Hematopoietic multipotent progenitor cell treated with erythropoietin and hydrocortisone succinate and interleukin-3 and kit ligand, for 17 days (in vitro differentiated cells): ENCODE measurements around the gene SRSF2.
"Not testable (repeated sequence)": the region's sequence is repeated elsewhere in the genome, so short reads cannot be mapped to it uniquely, and the experiment has no call there.

ENCODE experiments used
- DNase-seq: peaks from one replicate; pipeline ENCODE4 v3.0.0-alpha.2; 2015; ENCODE audit warnings: low spot score

The SRSF2 gene

DNA sequence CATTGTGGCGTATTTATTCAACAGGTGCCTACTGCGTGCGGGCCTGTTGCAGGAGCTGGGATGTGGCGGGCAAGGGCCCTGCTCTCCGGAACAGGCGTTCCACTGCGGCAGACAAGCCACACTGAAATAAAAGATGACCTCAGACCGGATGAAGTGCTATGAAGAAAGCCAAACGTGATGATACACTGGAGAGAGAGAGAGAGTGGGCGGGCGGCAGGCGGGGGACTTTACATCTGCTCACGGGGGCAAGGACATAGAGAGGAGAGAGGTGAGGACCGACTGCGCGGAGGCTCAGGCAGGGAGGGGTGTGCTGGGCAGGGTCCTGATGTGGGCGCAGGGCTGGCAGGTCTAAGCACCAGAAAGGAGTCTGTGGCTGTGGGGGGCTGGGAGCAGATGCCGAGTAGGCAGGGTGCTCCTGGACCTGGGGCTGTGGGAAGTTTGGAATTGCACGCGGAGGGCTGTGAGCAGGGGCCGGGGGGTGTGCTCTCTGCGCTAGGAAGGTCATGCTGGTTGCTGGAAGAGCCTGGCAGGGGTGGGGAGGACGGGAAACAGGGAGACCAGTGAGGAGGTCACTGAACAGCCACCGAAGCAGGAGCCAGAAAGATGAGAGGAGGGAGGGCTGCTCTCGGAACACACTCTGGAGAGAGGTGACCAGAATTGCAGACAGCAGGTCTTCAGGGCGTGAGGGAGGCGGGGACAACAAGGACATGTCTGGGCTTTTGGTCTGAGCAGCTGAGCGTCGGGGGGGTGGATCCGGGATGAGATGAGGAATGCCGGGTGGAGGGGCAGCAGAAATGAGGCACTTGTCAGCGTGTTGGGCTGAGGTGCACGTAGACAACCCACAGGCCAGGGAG, 36.3 kb downstream of the SRSF2 start:
- DNase-seq: no peak

DNA sequence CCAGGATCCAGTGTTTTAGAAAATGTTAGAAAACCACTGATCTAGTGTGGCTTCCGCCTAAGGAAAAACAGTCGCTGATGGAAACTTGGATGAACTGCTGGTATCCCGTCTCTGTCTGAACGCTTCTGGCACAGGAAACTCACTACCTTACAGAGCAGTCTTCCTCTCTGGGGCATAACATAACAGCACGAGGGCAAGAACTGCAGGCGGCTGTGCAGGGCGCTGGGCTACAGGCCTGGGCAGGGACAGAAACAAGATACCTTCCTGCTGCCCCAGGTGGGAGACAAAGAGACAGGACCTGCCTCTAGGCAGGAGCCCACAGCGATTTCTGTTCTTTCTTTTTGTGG, 36.9 kb downstream of the SRSF2 start:
- DNase-seq: no peak

DNA sequence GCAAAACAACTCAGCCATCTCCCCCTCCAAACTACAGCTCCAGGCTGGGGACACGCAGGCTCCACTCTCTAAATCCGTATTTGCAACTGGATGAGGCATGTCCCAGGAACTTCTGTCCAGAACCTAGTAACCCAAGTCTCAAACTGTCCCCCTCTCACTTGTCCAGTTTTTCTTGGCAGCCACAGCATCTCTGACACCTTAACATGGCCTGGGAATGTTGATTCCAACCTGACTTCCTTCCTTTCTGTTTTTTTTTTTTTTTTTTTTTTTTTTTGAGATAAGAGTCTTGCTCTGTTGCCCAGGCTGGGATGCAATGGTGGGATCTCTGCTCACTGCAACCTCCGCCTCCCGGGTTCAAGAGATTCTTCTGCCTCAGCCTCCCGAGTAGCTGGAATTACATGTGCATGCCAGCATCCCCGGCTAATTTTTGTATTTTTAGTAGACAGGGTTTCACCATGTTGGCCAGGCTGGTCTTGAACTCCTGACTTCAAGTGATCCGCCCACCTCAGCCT, 38.6 kb downstream of the SRSF2 start:
- DNase-seq: not testable (repeated sequence)

DNA sequence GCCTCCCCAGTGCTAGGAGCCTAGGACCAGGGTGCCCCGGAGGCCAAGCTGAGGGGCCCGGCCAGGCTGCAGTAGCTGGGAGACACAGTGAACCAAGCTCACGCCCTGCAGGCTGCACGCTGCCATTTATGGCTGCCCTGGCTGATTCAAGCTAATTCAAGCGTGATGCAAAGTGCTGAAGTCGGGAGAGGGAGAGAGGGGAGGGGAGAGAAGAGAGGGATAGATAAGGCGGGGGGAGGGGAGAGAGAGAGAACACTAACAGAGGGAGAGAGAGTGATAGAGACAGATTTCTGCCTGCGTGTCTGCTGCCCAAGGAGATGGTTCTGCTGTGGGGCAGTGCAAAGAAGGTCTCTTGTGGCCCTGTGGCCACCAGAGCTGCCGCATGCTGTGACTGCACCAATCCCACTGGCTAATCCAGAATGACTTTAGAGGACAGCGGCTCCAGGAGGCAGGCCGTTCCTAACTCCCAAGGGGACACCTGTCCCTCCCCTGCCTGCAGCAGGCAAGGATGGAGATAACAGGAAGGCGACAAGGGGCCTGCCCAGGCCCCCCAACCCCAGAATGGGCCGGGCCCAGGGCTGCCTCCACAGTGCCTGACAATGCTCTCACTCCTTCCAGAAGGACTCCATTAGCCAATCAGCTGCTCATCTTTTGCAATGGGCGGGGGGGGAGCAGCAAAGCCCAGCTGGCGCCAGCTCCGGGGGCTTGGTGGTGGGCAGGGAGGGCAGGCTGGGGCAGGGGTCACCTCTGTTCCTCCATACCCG, 39.2 kb downstream of the SRSF2 start:
- DNase-seq: no peak

DNA sequence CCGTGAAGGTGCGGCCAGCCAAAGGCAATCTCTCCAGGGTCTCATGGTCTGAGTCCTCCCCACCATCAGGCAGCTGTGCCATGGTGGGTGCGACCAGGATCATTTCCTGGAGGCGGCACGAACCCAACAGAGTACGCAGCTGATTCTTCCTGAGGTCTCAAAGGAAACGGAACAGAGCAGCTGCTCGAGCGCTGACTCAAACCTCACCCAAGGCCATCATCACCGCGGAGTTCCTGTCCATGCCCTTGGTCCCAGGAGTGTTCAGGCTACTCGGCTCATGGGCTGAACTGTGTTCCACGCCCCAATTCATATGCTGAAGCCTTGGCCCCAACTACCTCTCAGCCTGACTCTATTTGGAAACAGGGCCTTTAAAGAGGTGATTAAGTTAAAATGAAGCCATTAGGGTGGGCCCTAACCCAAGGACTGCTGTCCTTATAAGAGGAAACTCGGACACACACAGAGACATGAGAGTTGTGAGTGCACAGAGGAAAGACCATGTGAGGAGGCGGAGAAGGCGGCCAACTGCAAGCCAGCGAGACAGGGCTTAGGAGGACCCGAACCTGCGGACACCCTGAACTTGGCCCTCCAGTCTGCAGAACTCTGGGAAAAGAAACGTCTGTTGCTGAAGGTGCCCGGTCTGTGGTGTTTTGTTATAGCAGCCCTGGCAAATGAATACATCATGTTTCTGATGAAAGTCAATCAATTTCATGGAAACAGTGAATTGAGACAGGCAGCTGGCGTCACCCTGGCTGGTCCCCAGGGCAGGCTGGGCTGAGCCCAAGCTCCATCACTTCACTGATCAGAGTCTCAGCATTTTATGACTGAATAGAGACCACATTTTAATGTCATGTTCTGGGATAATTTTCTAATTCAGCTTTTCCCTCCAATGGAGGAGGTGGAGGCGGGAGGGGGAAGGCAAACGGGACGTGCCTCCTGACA, 40.1 kb downstream of the SRSF2 start:
- DNase-seq: no peak

DNA sequence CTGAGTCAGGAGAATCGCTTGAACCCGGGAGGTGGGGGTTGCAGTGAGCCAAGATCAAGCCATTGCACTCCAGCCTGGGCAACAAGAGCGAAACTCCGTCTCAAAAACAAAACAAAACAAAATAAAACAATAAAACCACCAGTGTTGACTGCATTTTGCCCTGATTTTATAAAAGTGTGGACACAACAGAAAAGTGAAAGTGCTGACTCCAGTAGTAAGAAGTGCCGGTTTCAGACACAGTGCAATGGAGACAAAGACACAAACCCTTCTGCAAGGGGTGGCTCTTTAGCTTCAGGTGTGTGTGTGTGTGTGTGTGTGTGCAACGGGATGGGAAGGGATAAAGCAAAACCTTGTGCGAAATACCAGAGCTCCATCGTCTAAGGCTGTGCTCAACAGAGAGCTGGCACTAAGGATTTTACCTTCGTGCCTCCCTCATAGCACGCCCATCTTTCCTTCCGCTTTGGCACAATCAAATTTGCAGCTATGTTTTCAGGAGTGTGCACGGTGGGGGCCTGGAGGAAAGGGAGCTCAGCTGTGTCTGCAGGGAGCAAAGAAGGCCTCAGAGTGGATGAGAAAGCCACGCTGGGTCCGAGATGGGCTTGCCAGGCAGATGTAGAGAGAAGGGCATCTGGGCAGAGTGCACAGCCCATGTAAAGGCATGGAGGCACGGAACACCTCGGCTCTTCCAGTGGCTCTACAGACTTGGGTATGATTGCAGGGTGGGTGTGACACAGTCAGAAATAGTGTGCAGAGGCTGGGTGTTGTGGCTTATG, 41.9 kb downstream of the SRSF2 start:
- no peak for DNase-seq

DNA sequence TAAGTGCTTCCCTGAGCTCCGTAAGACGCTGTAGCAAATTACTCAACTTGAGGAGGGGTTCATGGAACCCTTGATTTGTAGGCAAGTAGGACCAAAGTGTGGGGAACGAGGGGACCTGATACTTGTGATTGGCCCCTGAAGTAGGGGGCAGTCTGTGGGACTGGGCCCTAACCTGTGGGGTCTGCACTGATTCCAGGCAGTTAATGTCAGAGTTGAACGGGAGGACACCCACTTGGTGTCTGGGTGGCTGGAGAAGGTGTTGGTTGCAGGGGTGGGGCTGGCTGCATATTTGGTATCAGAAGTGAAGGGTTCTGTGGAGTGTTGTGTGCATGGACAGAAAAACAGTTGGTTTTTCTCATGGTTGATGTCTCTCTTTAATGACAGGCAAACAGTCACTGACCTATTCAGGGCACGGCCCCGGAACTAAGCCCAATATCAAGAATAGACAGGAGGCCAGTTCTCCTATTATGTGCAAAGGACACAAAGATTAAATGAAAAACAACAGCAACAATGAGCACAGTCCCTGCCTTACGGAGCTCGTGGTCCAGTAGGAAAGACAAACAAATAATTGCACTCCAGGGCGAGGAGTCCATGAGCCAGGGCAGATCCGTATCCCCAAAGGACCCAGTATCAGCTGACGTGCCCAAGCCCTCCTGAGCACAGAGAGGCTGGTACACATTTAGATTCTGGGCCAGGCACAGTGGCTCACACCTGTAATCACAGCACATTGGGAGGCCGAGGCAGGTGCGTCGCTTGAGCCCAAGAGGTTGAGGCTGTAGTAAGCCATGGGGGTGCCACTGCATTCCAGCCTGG, 45.5 kb downstream of the SRSF2 start:
- DNase-seq: no peak

DNA sequence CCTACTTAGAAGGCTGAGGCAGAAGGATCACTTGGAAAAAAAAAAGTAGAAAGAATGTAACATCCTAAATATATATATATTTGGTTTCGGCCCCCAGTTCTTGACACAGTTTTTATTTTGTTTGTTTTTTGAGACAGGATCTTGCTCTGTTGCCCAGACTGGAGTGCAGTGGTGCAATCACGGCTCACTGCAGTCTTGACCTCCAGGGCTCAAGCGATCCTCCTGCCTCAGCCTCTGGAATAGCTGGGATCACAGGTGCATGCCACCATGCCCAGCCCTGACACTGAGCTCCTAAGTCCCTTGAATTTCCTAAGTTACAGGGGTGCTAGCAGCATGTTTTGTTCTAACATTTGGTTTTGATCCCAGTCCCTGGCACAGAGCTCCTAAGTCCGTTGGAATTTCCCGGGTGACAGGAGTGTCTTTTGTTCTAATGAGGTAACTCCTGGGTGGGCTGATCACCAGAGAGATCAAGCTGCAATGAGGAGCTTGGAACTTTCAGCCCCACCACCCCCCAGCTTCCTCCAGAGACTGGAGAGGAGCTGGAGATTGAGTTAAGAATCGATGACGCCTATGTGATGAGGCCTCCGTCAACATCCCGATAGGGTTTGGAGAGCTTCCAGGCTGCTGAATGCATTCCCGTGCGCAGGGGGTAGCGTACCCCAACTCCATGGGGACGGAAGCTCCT, 46.4 kb downstream of the SRSF2 start:
- no peak for DNase-seq

DNA sequence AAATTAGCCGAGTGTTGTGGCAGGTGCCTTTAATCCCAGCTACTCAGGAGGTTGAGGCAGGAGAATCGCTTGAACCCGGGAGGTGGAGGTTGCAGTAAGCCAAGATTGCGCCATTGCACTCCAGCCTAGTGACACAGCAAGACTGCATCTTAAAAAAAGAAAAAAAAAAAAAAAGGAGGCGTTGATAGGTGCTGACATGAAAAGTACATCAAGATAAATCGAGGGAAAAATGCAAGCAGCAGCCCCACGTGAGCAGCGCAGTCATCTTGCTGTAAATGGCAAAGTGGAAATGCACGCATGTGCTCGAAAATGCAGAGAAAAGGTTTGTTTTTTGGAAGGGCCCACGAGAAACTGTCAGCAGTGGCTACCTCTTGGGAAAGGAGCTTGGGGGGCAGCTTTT, 47.3 kb downstream of the SRSF2 start:
- DNase-seq: no peak

DNA sequence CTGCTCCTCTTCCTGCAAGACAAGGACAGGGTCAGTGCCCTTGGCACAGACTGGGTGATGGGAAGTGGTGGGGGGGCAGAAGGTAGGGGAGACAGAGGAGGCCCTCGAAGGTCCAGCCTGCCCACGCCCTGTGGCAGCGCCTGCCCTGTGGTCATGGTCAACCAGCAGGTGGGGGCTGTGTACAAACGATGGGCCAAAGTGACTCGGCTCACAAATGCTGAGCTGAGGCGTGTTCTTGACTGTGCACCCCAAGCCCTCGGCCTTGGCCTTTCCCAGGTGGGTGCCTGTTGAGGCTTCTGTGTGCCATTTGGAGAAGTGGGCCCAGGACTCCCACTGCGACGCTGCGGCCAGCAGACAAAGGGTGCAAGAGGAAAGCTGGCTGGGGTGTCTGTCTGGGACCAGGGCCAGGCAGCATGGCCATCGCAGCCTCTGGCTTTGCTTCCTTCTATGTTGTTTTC, 48.9 kb downstream of the SRSF2 start:
- no peak for DNase-seq

DNA sequence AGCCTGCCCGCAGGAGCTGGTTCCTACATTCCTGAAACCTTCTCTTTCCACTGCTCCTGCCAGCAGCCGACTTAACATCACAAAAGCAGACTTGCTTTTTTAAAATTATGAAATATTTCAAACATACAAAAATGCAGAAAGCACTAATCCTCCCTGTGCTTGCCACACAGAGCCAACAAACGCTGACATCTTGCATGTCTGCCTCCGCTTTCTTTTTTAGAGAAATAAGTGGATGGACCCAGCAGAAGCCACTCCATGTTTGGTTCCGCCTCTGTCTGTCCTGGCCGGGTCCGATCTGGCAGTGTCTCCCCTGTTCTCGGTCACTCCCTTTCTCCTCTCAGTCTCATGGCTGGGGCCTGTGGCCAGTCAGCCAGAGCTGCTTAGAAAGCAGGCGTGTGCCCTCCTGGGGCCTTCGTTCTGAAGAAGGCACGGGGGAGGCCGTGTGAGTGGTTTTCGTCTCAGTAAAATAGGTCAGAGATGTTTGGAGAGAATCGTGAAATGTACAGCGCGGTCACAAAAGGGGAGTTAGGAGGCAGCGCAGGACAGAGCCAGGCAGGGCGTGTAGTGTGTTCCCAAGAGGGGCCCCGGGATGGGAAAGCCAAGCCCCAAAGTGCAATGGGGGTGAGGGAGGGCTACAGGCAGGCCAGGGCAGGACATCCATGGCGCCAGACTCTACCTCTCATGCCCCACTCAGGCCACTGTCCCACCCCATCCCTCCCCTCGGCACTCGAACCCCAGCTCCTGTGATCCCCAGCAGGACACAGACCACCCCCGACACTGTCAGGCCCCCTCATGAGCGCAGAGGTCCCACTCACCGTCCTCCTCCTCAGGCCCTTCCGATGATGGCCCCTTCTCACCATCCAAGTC, 49.6 kb downstream of the SRSF2 start:
- DNase-seq: no peak

DNA sequence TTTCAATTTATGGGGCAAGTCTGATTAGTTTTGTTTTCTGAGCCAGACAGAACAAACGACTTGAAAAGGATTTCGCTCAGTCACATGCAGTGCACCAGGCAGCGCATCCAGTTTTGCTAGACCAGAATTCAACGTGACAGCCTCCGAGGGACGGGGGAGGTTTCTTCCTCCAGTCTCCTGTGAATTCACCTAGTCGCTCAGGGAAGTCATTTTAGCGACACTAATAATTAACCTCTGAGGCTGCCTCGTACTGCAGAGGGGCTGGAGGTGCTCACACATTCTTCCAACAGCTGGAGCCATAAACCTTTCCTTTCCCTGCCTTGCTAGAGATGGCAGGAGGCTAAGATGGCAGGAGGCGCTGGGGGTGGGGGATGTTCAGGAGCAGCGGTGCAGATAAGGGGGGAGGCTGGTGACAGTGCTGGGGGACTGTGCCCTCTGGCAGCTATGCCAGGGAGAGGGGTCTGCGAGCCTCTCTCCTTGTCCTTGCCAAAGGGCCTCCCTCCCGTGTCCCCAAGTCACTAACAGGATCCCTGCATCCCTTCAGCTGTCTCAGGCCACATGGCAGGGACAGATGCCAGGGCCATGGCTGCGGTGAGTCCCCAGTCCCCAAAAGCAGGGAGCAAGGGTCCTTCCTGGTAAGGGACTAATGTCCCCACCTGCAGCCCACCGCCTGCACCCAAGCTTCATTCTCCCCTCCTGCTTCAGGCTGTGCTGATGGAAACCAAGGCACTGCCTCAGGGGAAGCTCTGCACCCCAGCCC, 50.4 kb downstream of the SRSF2 start:
- DNase-seq: no peak

DNA sequence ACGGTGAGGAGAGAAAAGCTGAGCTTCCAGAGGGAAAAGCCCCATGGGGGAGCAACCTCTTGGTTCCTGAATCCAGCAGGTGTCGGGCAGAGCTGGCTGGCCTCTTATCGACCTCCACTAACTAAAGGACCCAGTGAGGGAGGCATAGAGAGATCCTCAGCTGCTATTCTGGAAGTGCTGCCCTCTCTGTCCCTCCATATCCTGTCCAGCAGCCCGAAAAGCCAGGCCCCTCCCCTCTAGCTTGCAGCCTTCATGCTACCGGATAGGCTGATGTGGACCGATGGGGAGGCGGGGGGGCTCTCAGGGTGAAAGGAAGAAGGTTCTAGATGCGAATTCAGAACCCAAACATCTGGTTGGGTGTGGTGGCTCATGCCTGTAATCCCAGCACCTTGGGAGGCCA, 51.3 kb downstream of the SRSF2 start:
- no peak for DNase-seq

DNA sequence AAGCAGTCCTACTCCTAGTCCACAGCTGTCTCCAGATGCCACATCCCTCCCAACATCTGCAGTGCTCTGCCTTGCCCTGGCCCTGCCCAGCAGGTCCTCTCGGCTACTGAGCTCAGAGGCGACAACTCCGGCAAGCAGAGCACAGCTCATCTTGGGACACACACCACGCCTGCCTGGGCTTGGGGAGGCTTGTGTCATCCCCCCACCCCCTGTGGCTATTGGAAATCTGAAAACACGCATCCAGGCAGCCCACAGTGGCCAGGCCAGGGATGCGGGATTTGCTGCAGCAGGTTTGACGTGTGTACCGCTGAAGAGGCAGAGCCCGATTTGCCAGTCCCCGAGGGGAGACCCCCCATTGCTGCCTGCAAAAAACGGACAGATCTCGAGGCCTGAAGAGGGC, 51.8 kb downstream of the SRSF2 start:
- no peak for DNase-seq

DNA sequence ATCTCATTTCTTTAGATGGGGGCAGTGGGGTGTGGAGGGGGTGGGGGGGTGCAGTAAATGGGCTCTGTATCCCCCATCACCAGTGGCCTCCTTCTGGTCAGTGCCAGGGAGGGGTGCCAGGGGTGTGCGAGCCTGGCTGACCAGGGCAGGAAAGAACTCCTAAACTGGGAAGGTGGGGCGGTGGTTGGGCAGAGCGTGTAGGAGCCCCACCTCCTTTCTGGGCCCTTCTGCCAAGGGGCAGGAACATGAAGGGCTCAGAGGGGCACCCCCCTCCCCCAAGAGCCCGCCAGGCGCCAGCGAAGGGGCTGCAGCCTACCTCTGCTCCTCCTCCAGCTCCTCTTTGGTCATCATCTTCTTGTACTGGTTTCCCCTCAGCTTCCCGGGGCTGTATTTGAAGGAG, 52.4 kb downstream of the SRSF2 start:
- DNase-seq: no peak
